Natural killer cell (primary cell): ENCODE data around the gene ESR1. TPM values are rescaled to one million over a fixed set of nuclear protein-coding genes. Genes with fewer than 3 reads are reported as not detected.

Experiments
- ATAC-seq, 3 donors: fragments of 150-1000 bp in 2 of 3; fragments of 200-7000 bp in 1 of 3; cut with Tn5 transposase; 1 replicate in 1 of 3; 2 replicates in 2 of 3; pipeline ENCODE4 v1.10.0; 2021; ENCODE audit warnings: mild to moderate bottlenecking in 2 of 3, moderate library complexity in 2 of 3
- DNase-seq, 2 donors: peaks; one replicate each; pipeline versions ENCODE4 v3.0.0 to v3.0.0-alpha.2; 2013 to 2021; ENCODE audit warnings: mixed read lengths in 1 of 2
- H3K27ac ChIP-seq: one replicate; pipeline ENCODE4 v1.5.1; 2013; ENCODE audit warnings: mild to moderate bottlenecking, low read length
- H3K27me3 ChIP-seq: one replicate; pipeline ENCODE4 v1.6.1; 2013; ENCODE audit warnings: low read length; ENCODE audit not compliant: control insufficient read depth, insufficient read depth
- H3K36me3 ChIP-seq: one replicate; pipeline ENCODE4 v1.6.1; 2013; ENCODE audit warnings: low read length; ENCODE audit not compliant: control insufficient read depth, insufficient read depth
- H3K4me1 ChIP-seq: one replicate; pipeline ENCODE4 v1.6.1; 2013; ENCODE audit warnings: low read length; ENCODE audit not compliant: control insufficient read depth, insufficient read depth
- H3K4me3 ChIP-seq: one replicate; pipeline ENCODE4 v1.5.1; 2013; ENCODE audit warnings: low read length
- H3K9me3 ChIP-seq: one replicate; pipeline ENCODE4 v1.6.1; 2013; ENCODE audit warnings: low read length; ENCODE audit not compliant: control insufficient read depth, insufficient read depth
- H3K27ac Mint-ChIP-seq, 2 donors: one replicate each; pipeline ENCODE4 v1.8.0; 2022; ENCODE audit warnings: mild to moderate bottlenecking in 2 of 2, mixed read lengths in 2 of 2, moderate library complexity in 1 of 2
- H3K27me3 Mint-ChIP-seq, 2 donors: one replicate each; pipeline ENCODE4 v1.8.0; 2022; ENCODE audit warnings: low read depth in 2 of 2, mixed read lengths in 2 of 2
- H3K36me3 Mint-ChIP-seq: one replicate; pipeline ENCODE4 v1.8.0; 2022; ENCODE audit warnings: mixed read lengths
- H3K4me1 Mint-ChIP-seq, 2 donors: one replicate each; pipeline ENCODE4 v1.8.0; 2022; ENCODE audit warnings: mixed read lengths in 2 of 2
- H3K4me3 Mint-ChIP-seq: one replicate; pipeline ENCODE4 v1.8.0; 2022; ENCODE audit warnings: mild to moderate bottlenecking, moderate library complexity, mixed read lengths
- H3K9me3 Mint-ChIP-seq, 2 donors: one replicate each; pipeline ENCODE4 v1.8.0; 2022; ENCODE audit warnings: mixed read lengths in 2 of 2
- WGBS: methylation state at CpG from one replicate; pipeline ENCODE4 v1.1.7; 2013; ENCODE audit warnings: missing lambda C conversion rate; ENCODE audit not compliant: insufficient coverage; 5-methylcytosine and 5-hydroxymethylcytosine counted together
- intact Hi-C: fragments of 100-400 bp; cut with micrococcal nuclease; formaldehyde crosslinking; loops from one replicate; pipeline ENCODE4 v1.14.2; 2022
- total RNA-seq, 4 donors: library from RNA; stranded (reverse); fragments of 120-200 nt in 1 of 4; gene quantifications; one replicate each; pipeline versions ENCODE4 v1.2.3 to v1.2.4, GENCODE V29; 2013 to 2022
- TF ChIP-seq, protein P1 (sequence below): fragments of 200-600 bp; IDR thresholded peaks from one replicate; pipeline ENCODE4 v1.8.0; 2022; ENCODE audit warnings: antibody characterized with exemption

ESR1 gene
- total RNA-seq, 3 donors from 2014 or later (not counting 1 experiment from before 2014, with no cell fraction given), result 0.11 to 0.64 (median 0.60) TPM

DNA sequence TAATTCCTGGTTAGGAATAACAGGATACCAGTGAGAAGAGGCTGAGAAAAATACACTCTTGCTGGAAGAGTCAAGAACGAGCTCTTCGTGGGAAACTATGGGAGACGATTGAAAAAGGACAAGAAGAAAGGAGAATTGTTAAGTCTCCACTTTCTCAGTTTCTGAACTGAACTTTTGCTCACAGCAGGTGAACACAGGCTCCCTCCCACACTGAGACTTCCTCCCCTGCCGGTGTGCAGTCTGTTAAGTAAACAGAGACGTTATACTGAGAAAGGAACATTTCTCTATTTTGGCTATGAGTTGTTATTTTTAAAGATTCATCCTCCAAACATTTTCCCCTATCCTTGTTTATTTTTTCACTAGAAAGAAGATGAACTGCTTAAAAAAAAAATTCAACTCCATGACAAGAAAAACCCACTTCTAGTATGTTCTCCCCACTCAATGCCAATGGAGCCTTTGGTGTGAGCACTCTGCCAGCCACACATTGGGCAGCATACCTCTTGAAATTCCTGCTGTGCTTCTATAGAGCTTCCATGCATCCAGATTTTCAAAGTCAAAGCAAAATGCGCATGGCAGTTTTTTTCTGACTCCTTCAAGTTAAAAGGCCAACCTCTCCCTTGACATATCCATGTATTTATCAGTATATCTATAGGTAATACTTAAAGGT lies 250.5 kb downstream of the ESR1 start:
- H3K36me3 ChIP-seq, result no peaks in the 10 kb centered on the region
- no peaks in the 10 kb centered on the region for H3K9me3 ChIP-seq
- DNase-seq (no peak), ATAC-seq (no peak)
- Mint-ChIP-seq H3K4me1 (no peaks in the 10 kb centered on the region), H3K36me3 (no peaks in the 10 kb centered on the region), H3K27ac (no peak overlapping the region), H3K4me3 (no peak overlapping the region), H3K9me3 (no peaks in the 10 kb centered on the region), H3K27me3 (peaks cover 8 to 30% of the 10 kb centered on the region in 2 donors)
- no peaks in the 10 kb centered on the region for H3K4me1 ChIP-seq
- no peak overlapping the region for H3K27ac ChIP-seq
- TF ChIP-seq, protein P1, sequence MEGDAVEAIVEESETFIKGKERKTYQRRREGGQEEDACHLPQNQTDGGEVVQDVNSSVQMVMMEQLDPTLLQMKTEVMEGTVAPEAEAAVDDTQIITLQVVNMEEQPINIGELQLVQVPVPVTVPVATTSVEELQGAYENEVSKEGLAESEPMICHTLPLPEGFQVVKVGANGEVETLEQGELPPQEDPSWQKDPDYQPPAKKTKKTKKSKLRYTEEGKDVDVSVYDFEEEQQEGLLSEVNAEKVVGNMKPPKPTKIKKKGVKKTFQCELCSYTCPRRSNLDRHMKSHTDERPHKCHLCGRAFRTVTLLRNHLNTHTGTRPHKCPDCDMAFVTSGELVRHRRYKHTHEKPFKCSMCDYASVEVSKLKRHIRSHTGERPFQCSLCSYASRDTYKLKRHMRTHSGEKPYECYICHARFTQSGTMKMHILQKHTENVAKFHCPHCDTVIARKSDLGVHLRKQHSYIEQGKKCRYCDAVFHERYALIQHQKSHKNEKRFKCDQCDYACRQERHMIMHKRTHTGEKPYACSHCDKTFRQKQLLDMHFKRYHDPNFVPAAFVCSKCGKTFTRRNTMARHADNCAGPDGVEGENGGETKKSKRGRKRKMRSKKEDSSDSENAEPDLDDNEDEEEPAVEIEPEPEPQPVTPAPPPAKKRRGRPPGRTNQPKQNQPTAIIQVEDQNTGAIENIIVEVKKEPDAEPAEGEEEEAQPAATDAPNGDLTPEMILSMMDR, result no peak
- intact Hi-C loops, result no loop called here
- H3K4me3 ChIP-seq, result no peak overlapping the region
- WGBS, result 93% methylated on average over 4 of the region's 6 CpGs
- H3K27me3 ChIP-seq, result no peaks in the 10 kb centered on the region

DNA sequence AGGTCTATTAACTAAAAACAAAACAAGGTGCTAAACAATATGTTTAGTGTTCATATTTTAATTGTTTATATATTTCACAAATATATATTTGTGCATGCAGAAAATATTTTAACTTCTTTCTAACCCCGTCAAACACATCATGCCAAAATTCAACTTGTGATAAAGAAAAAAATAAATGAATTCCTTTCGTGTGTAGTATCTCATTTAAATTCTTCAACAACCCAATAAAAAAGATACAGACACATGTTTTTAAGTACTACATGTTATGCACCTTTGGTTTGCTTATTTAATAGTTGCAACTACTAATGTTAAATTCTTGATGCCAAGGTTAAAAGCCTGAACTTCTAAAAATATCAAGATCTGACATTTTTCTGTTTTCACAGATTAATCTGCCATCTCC lies 252.4 kb downstream of the ESR1 start:
- WGBS, result no CpG with 5 or more reads among the region's 2 CpGs
- no peaks in the 10 kb centered on the region for H3K4me1 ChIP-seq
- DNase-seq (no peak), ATAC-seq (no peak)
- Mint-ChIP-seq H3K4me1 (no peaks in the 10 kb centered on the region), H3K27ac (no peak overlapping the region), H3K9me3 (no peaks in the 10 kb centered on the region), H3K36me3 (no peaks in the 10 kb centered on the region), H3K4me3 (no peak overlapping the region), H3K27me3 (peaks cover 8 to 36% of the 10 kb centered on the region in 2 donors)
- no peak overlapping the region for H3K4me3 ChIP-seq
- no peaks in the 10 kb centered on the region for H3K27me3 ChIP-seq
- H3K36me3 ChIP-seq, result no peaks in the 10 kb centered on the region
- TF ChIP-seq, protein P1, result no peak
- intact Hi-C loops, result no loop called here
- no peak overlapping the region for H3K27ac ChIP-seq
- H3K9me3 ChIP-seq, result no peaks in the 10 kb centered on the region

DNA sequence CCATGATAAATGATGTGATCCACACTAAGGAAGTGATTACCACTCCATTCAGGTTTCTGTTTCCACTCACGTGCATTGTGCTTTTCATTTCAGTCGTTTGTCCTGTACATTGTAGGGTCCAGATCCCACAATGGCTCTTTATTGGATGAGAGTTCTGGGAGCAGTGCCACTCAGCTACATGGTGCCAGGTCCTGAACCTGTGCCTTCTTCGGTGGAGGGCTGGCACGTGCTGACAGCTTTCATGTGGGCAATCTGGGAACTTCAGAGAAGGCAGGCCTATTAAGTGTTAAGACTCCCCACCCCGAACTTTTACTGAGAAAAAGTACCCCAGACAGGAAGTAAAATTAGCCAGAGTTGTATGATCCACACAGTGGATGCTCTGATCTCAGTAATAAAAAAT lies 255.0 kb downstream of the ESR1 start:
- H3K4me3 Mint-ChIP-seq, result no peak overlapping the region
- ATAC-seq, result no peak
- no peak for DNase-seq
- H3K4me1 Mint-ChIP-seq, result no peaks in the 10 kb centered on the region
- no peak overlapping the region for H3K27ac Mint-ChIP-seq
- WGBS, result 50% methylated on average over 5 of the region's 5 CpGs
- Histone ChIP-seq H3K9me3 (no peaks in the 10 kb centered on the region), H3K27me3 (no peaks in the 10 kb centered on the region), H3K36me3 (no peaks in the 10 kb centered on the region), H3K27ac (no peak overlapping the region), H3K4me3 (no peak overlapping the region), H3K4me1 (no peaks in the 10 kb centered on the region)
- no peaks in the 10 kb centered on the region for H3K36me3 Mint-ChIP-seq
- H3K9me3 Mint-ChIP-seq, result no peaks in the 10 kb centered on the region
- intact Hi-C loops, result no loop called here
- TF ChIP-seq, protein P1, result no peak
- peaks cover 8 to 29% of the 10 kb centered on the region in 2 donors for H3K27me3 Mint-ChIP-seq
